GM12878 (cell line): ENCODE measurements around the gene PARD6A. TPM values are rescaled to one million over a fixed set of nuclear protein-coding genes. Genes with fewer than 3 reads are reported as not detected.

ENCODE experiments used
- ATAC-seq: fragments of 200-7000 bp; cut with Tn5 transposase; 3 replicates; pipeline ENCODE4 v1.9.1; 2020; ENCODE audit warnings: mild to moderate bottlenecking, moderate library complexity
- BruUV-seq: library from RNA; stranded (reverse); fragments of 400-500 nt; replicated peaks from 2 replicates; lab custom pipeline; 2021; lab: Mats Ljungman, UMichigan
- CTCF ChIA-PET: fragments of 300-600 bp; sonication (Branson Sonifier 250); formaldehyde crosslinking; extraction: SDS; loops from one replicate; lab custom pipeline; 2021; ENCODE audit warnings: inconsistent platforms; lab: Yijun Ruan, JAX
- POLR2A ChIA-PET: fragments of 350-600 bp; formaldehyde crosslinking; extraction: SDS; loops from one replicate; lab custom pipeline; 2021; ENCODE audit warnings: inconsistent platforms; lab: Charles Lee
- RAD21 ChIA-PET: fragments of 300-600 bp; sonication (Branson Sonifier 250); formaldehyde crosslinking; loops from one replicate; lab custom pipeline; 2023; ENCODE audit warnings: antibody characterized with exemption; ENCODE audit not compliant: unreplicated experiment; lab: Charles Lee
- SMC1A ChIA-PET: fragments of 300-600 bp; sonication (Branson Sonifier 250); formaldehyde crosslinking; loops from one replicate; lab custom pipeline; 2023; ENCODE audit not compliant: unreplicated experiment, uncharacterized antibody; lab: Charles Lee
- DNase-seq: peaks from one replicate; pipeline ENCODE4 v3.0.0-alpha.2; 2011; ENCODE audit warnings: low read depth, low spot score
- FAIRE-seq: peaks from 3 replicates; lab custom pipeline; 2011; peaks lifted over from hg19 to GRCh38; lab: Jason Lieb, UNC
- H2AFZ ChIP-seq: 2 replicates; pipeline ENCODE4 v1.6.0; 2011; ENCODE audit warnings: low read depth, low read length, control low read depth; ENCODE audit not compliant: control insufficient read depth
- H3K27ac ChIP-seq: 2 replicates; pipeline ENCODE4 v1.5.1; 2011; ENCODE audit warnings: control low read depth; ENCODE audit not compliant: control insufficient read depth, insufficient read depth
- H3K27me3 ChIP-seq, 2 experiments: replicated peaks in 1 of 2; 2 replicates each; pipeline versions ENCODE4 v1.6.0 to v1.6.1; 2011; ENCODE audit warnings: low read length in 1 of 2; ENCODE audit not compliant: control insufficient read depth in 2 of 2, insufficient read depth in 2 of 2
- H3K36me3 ChIP-seq, 2 experiments: 2 replicates each; pipeline ENCODE4 v1.5.1; 2011; ENCODE audit warnings: low read length in 1 of 2; ENCODE audit not compliant: control insufficient read depth in 2 of 2, insufficient read depth in 2 of 2
- H3K4me1 ChIP-seq: 2 replicates; pipeline ENCODE4 v1.6.1; 2011; ENCODE audit warnings: mild to moderate bottlenecking, low read length, moderate library complexity, mixed read lengths; ENCODE audit not compliant: control insufficient read depth, insufficient read depth
- H3K4me2 ChIP-seq: 2 replicates; pipeline ENCODE4 v1.6.0; 2011; ENCODE audit warnings: control low read depth; ENCODE audit not compliant: control insufficient read depth, insufficient read depth
- H3K4me3 ChIP-seq: fragments of 200-600 bp; sonication (generic); 2 replicates; pipeline ENCODE4 v1.5.1; 2016
- H3K79me2 ChIP-seq: 2 replicates; pipeline ENCODE4 v1.6.0; 2011; ENCODE audit warnings: low read length; ENCODE audit not compliant: control insufficient read depth, insufficient read depth
- H3K9ac ChIP-seq: 2 replicates; pipeline ENCODE4 v1.8.0; 2011; ENCODE audit warnings: low read length, control low read depth, mixed read lengths; ENCODE audit not compliant: control insufficient read depth, insufficient read depth
- H3K9me3 ChIP-seq: replicated peaks from 3 replicates; pipeline ENCODE4 v1.5.1; 2011; ENCODE audit warnings: mild to moderate bottlenecking, low read length; ENCODE audit not compliant: control insufficient read depth, insufficient read depth
- H4K20me1 ChIP-seq: 2 replicates; pipeline ENCODE4 v1.6.0; 2011; ENCODE audit not compliant: control insufficient read depth, insufficient read depth
- POLR2A ChIP-seq: IDR thresholded peaks from 2 replicates; pipeline ENCODE4 v1.6.1; 2011; ENCODE audit warnings: low read depth, mild to moderate bottlenecking, low read length
- ZNF24 ChIP-seq: fragments of 450-650 bp; IDR thresholded peaks from 2 replicates; pipeline ENCODE4 v1.6.1; 2017; ENCODE audit warnings: antibody characterized with exemption, mild to moderate bottlenecking
- WGBS: methylation state at CpG from one replicate; pipeline ENCODE4 v1.1.6; 2016; ENCODE audit warnings: low lambda C conversion rate; ENCODE audit not compliant: insufficient replicate concordance, insufficient coverage; ENCODE audit errors: missing lambda C conversion rate; 5-methylcytosine and 5-hydroxymethylcytosine counted together
- in situ Hi-C: fragments of 300-500 bp; cut with MboI; formaldehyde crosslinking; loops from 9 replicates; pipeline ENCODE4 v1.14.3; 2018; ENCODE audit warnings: mixed read lengths
- intact Hi-C: fragments of 100-400 bp; cut with micrococcal nuclease; formaldehyde crosslinking; loops from one replicate; pipeline ENCODE4 v1.14.2; 2022; ENCODE audit not compliant: unreplicated experiment
- polyA plus RNA-seq, 11 experiments: library from polyadenylated mRNA; depleted of rRNA in 4 of 11; unstranded in 6 of 11; stranded (reverse) in 5 of 11; fragments of >200 nt; fragmentation: Nextera tagmentation in 4 of 11; fragmentation: Illumina TruSeq in 1 of 11; extraction: Ambion mirVana in 4 of 11; extraction: Trizol in 1 of 11; gene quantifications; 1 replicate in 1 of 11; 2 replicates in 10 of 11; pipeline versions ENCODE4 v1.2.1 to v1.2.3, GENCODE V29; 2011 to 2016; ENCODE audit warnings: inconsistent platforms in 2 of 11, missing spikeins in 2 of 11, low read depth in 1 of 11
- total RNA-seq, 4 experiments: library from RNA; depleted of rRNA in 3 of 4; stranded (reverse); fragments of >200 nt in 3 of 4; fragmentation: Illumina TruSeq in 1 of 4; extraction: Trizol in 1 of 4; gene quantifications; 2 replicates each; pipeline versions ENCODE4 v1.2.1 to v1.2.3, GENCODE V29; 2013 to 2021
- TF ChIP-seq, protein P1 (sequence below): fragments of 450-650 bp; formaldehyde crosslinking; IDR thresholded peaks from 2 replicates; pipeline ENCODE4 v1.5.0; 2022; ENCODE audit warnings: mild to moderate bottlenecking, missing genetic modification characterization

The PARD6A gene
- total and polyA plus RNA-seq, 10 of the 15 experiments (the other 5 are each of a cell fraction or from before 2014, with no cell fraction given) = 0.42 to 10.1 (median 4.4) TPM

GRCh38 chr16:67653789-67654402 lies 6.9 kb upstream of the PARD6A start:
- ChIA-PET POLR2A (no interaction called here), CTCF (no interaction called here), SMC1A (no interaction called here), RAD21 (no interaction called here)
- ATAC-seq (no peak), DNase-seq (no peak), FAIRE-seq (no peak)
- H3K27me3 ChIP-seq = no peaks in the 10 kb centered on the region
- H3K4me3 ChIP-seq = no peak overlapping the region
- peaks cover 4% of the 10 kb centered on the region for H3K4me1 ChIP-seq
- no peak overlapping the region for H3K27ac ChIP-seq
- no peaks in the 10 kb centered on the region for H4K20me1 ChIP-seq
- no peak overlapping the region for H3K4me2 ChIP-seq
- no peak overlapping the region for H2AFZ ChIP-seq
- in situ Hi-C loops = no loop called here
- TF ChIP-seq, protein P1, sequence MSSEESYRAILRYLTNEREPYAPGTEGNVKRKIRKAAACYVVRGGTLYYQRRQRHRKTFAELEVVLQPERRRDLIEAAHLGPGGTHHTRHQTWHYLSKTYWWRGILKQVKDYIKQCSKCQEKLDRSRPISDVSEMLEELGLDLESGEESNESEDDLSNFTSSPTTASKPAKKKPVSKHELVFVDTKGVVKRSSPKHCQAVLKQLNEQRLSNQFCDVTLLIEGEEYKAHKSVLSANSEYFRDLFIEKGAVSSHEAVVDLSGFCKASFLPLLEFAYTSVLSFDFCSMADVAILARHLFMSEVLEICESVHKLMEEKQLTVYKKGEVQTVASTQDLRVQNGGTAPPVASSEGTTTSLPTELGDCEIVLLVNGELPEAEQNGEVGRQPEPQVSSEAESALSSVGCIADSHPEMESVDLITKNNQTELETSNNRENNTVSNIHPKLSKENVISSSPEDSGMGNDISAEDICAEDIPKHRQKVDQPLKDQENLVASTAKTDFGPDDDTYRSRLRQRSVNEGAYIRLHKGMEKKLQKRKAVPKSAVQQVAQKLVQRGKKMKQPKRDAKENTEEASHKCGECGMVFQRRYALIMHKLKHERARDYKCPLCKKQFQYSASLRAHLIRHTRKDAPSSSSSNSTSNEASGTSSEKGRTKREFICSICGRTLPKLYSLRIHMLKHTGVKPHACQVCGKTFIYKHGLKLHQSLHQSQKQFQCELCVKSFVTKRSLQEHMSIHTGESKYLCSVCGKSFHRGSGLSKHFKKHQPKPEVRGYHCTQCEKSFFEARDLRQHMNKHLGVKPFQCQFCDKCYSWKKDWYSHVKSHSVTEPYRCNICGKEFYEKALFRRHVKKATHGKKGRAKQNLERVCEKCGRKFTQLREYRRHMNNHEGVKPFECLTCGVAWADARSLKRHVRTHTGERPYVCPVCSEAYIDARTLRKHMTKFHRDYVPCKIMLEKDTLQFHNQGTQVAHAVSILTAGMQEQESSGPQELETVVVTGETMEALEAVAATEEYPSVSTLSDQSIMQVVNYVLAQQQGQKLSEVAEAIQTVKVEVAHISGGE (CRISPR knock-in tag) = no peak
- TF ChIP-seq POLR2A = peak; percentile 27; the same call in 1 of the 2 replicates
- H3K79me2 ChIP-seq = peaks cover under 1% of the 10 kb centered on the region
- intact Hi-C loops = no loop called here
- peaks cover 12 to 15% of the 10 kb centered on the region in 2 experiments for H3K36me3 ChIP-seq
- no peak overlapping the region for H3K9ac ChIP-seq
- 93% methylated on average over 19 of the region's 25 CpGs for WGBS
- no TSS peak for BruUV-seq
- H3K9me3 ChIP-seq = no peaks in the 10 kb centered on the region

DNA sequence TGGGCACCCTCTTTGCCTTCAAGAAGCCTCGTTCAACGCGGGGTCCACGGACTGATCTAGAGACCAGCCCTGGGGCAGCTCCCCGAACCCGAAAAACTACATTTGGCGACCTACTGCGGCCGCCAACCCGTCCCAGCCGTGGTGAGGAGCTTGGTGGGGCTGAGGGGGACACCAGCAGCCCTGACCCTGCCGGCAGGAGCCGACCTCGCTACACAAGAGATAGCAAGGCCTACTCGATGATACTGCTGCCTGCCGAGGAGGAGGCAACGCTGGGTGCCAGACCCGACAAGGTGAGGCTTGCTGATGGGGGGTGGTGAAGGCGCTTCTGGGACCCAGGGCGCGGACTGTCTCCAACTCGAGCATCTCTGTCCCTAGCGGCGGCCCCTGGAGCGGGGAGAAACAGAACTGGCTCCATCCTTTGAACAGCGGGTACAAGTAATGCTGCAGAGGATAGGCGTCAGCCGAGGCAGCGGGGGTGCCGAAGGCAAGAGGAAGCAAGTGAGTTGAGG lies 6.3 kb upstream of the PARD6A start:
- Histone ChIP-seq H3K36me3 (peaks cover 12 to 18% of the 10 kb centered on the region in 2 experiments), H3K27ac (no peak overlapping the region), H3K9me3 (no peaks in the 10 kb centered on the region), H3K4me1 (peaks cover 10% of the 10 kb centered on the region), H2AFZ (no peak overlapping the region), H3K27me3 (no peaks in the 10 kb centered on the region), H3K79me2 (peaks cover 6% of the 10 kb centered on the region), H4K20me1 (no peaks in the 10 kb centered on the region), H3K4me2 (no peak overlapping the region), H3K9ac (no peak overlapping the region), H3K4me3 (no peak overlapping the region)
- ChIA-PET RAD21 (no interaction called here), POLR2A (no interaction called here), CTCF (no interaction called here), SMC1A (no interaction called here)
- FAIRE-seq (no peak), DNase-seq (no peak), ATAC-seq (no peak)
- in situ Hi-C loops = no loop called here
- intact Hi-C loops = no loop called here
- no TSS peak for BruUV-seq
- WGBS = 95% methylated on average over 30 of the region's 30 CpGs
- TF ChIP-seq POLR2A = 0 out of 2 replicates have a peak, but pooled peaks have one; percentile 27
- TF ChIP-seq ZNF24 = no peak
